GM23248 (cell line): Measurements from ENCODE around the gene AFAP1L1. TPM values are rescaled to one million over a fixed set of nuclear protein-coding genes. Genes with fewer than 3 reads are reported as not detected.

Source experiments
- DNase-seq: peaks from one replicate; pipeline ENCODE4 v3.0.0-alpha.2; 2015
- H2AFZ ChIP-seq: fragments of 200-600 bp; sonication (generic); 2 replicates; pipeline ENCODE4 v1.6.1; 2016; ENCODE audit warnings: antibody characterized with exemption
- H3F3A ChIP-seq: fragments of 200-600 bp; sonication (generic); 2 replicates; pipeline ENCODE4 v1.6.1; 2016; ENCODE audit warnings: mild to moderate bottlenecking, antibody characterized with exemption, mixed run types; ENCODE audit not compliant: insufficient read depth
- H3K27ac ChIP-seq: fragments of 200-600 bp; sonication (generic); 2 replicates; pipeline ENCODE4 v1.5.1; 2016; ENCODE audit warnings: mild to moderate bottlenecking
- H3K27me3 ChIP-seq: fragments of 200-600 bp; sonication (generic); replicated peaks from 2 replicates; pipeline ENCODE4 v1.6.1; 2016; ENCODE audit warnings: mild to moderate bottlenecking; ENCODE audit not compliant: insufficient read depth
- H3K36me3 ChIP-seq: fragments of 200-600 bp; sonication (generic); 2 replicates; pipeline ENCODE4 v1.6.1; 2016; ENCODE audit warnings: low read depth, mild to moderate bottlenecking
- H3K4me1 ChIP-seq: fragments of 200-600 bp; sonication (generic); 2 replicates; pipeline ENCODE4 v1.6.1; 2016; ENCODE audit warnings: mild to moderate bottlenecking; ENCODE audit not compliant: insufficient read depth
- H3K4me2 ChIP-seq: fragments of 200-600 bp; sonication (generic); one replicate; pipeline ENCODE4 v1.6.1; 2016; ENCODE audit warnings: mild to moderate bottlenecking; ENCODE audit not compliant: unreplicated experiment
- H3K4me3 ChIP-seq: fragments of 200-600 bp; sonication (generic); 2 replicates; pipeline ENCODE4 v1.5.1; 2016; ENCODE audit warnings: mild to moderate bottlenecking
- H3K79me2 ChIP-seq: fragments of 200-600 bp; sonication (generic); 2 replicates; pipeline ENCODE4 v1.6.1; 2016; ENCODE audit warnings: mild to moderate bottlenecking; ENCODE audit not compliant: insufficient read depth
- H3K9ac ChIP-seq: fragments of 200-600 bp; sonication (generic); 2 replicates; pipeline ENCODE4 v1.6.1; 2016; ENCODE audit warnings: mild to moderate bottlenecking
- H3K9me2 ChIP-seq: fragments of 200-600 bp; sonication (generic); 2 replicates; pipeline ENCODE4 v1.6.1; 2016; ENCODE audit warnings: mixed run types, mild to moderate bottlenecking, moderate library complexity; ENCODE audit not compliant: insufficient read depth
- H3K9me3 ChIP-seq: fragments of 200-600 bp; sonication (generic); one replicate; pipeline ENCODE4 v1.6.1; 2017; ENCODE audit warnings: low read depth
- H4K20me1 ChIP-seq: fragments of 200-600 bp; sonication (generic); 2 replicates; pipeline ENCODE4 v1.6.0; 2016; ENCODE audit not compliant: insufficient read depth
- EZH2 ChIP-seq: fragments of 200-600 bp; sonication (generic); IDR thresholded peaks from 2 replicates; pipeline ENCODE4 v1.6.1; 2018; ENCODE audit warnings: antibody characterized with exemption, mild to moderate bottlenecking; ENCODE audit not compliant: insufficient read depth, poor library complexity, severe bottlenecking
- EZH2phosphoT487 ChIP-seq: fragments of 200-600 bp; sonication (generic); IDR thresholded peaks from 2 replicates; pipeline ENCODE4 v1.6.1; 2018; ENCODE audit warnings: antibody characterized with exemption, moderate library complexity, mild to moderate bottlenecking, low read depth; ENCODE audit not compliant: insufficient read depth
- WGBS, 2 experiments: methylation state at CpG; one replicate each; pipeline ENCODE4 v1.1.6; 2015 to 2017; ENCODE audit warnings: low lambda C conversion rate in 2 of 2, low coverage in 1 of 2; ENCODE audit errors: missing lambda C conversion rate in 2 of 2; 5-methylcytosine and 5-hydroxymethylcytosine counted together
- in situ Hi-C: fragments of 300-500 bp; cut with MboI; formaldehyde crosslinking; loops from 2 replicates; pipeline ENCODE4 v1.15.0; 2020
- polyA plus RNA-seq: library from polyadenylated mRNA; unstranded; fragments of >200 nt; fragmentation: Nextera tagmentation; extraction: Ambion mirVana; gene quantifications from 2 replicates; pipeline ENCODE4 v1.2.1, GENCODE V29; 2016
- total RNA-seq: library from RNA; depleted of rRNA; stranded (reverse); fragments of >200 nt; shearing (Covaris generic); gene quantifications from 2 replicates; pipeline ENCODE4 v1.2.3, GENCODE V29; 2014

The AFAP1L1 gene
- total and polyA plus RNA-seq, 2 experiments from 2014 or later, result 0.76 to 1.3 TPM

DNA sequence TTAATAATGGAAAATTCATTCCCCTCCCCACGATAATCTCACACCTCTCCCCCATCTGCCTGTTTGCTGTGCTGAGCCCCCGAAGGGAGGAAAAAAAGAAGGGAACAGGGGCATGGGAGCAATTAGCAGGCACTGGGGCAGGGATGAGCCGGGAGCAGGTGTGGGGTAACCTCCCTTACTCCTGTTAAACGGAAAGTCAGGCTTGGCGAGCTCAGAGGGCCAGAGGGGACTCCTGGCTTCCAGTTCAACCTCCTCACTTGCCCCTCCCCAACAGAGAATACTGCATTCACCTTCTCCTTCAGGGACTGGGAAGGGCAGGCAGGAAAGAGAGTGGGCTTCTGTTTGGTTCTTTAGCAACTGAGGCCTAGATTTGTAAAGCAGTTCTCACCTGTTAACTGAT is 1.6 kb downstream of the AFAP1L1 start:
- Histone ChIP-seq H3K4me2 (no peak overlapping the region), H3K36me3 (no peaks in the 10 kb centered on the region), H3F3A (0 out of 2 replicates have a peak, but pooled peaks cover 7% of the 10 kb centered on the region), H3K9ac (no peak overlapping the region), H3K9me3 (no peaks in the 10 kb centered on the region), H2AFZ (no peak overlapping the region), H4K20me1 (no peaks in the 10 kb centered on the region), H3K4me3 (no peak overlapping the region), H3K4me1 (no peaks in the 10 kb centered on the region), H3K27me3 (no peaks in the 10 kb centered on the region), H3K9me2 (no peaks in the 10 kb centered on the region), H3K27ac (no peak overlapping the region), H3K79me2 (no peaks in the 10 kb centered on the region)
- TF ChIP-seq EZH2 (no peak), EZH2phosphoT487 (no peak)
- in situ Hi-C loops, result no loop called here
- DNase-seq, result no peak
- 81 to 90% methylated on average over 5 of the region's 5 CpGs for WGBS, 2 experiments

DNA sequence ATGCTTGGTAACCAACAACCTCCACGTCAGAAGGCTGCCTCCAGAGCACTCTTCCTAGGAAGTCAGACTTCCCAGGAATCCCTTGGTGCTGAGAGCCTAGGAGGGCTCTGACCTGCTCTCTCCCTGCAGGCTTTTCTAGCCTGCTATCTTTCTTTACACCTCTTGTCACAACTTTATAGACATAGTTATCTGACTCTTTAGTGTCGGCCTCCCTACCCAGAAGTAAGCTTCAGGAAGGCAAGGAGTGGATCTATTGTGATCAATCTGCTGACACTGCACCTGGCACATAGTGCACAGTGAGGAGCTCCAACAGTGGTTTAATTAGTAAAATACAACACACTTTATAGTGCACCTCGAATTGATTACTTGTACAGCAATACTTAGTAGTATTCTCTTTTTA is 2.3 kb downstream of the AFAP1L1 start:
- WGBS, 2 experiments, result 81 to 83% methylated on average over 3 of the region's 3 CpGs
- TF ChIP-seq EZH2phosphoT487 (no peak), EZH2 (no peak)
- H3K9me3 ChIP-seq, result no peaks in the 10 kb centered on the region
- no peaks in the 10 kb centered on the region for H3K27me3 ChIP-seq
- H3K4me2 ChIP-seq, result no peak overlapping the region
- no peak overlapping the region for H3K9ac ChIP-seq
- no peaks in the 10 kb centered on the region for H3K9me2 ChIP-seq
- H2AFZ ChIP-seq, result no peak overlapping the region
- no peaks in the 10 kb centered on the region for H3K79me2 ChIP-seq
- DNase-seq, result no peak
- H3K4me3 ChIP-seq, result no peak overlapping the region
- no peaks in the 10 kb centered on the region for H3K4me1 ChIP-seq
- in situ Hi-C loops, result no loop called here
- 0 out of 2 replicates have a peak, but pooled peaks cover 7% of the 10 kb centered on the region for H3F3A ChIP-seq
- no peak overlapping the region for H3K27ac ChIP-seq
- H4K20me1 ChIP-seq, result no peaks in the 10 kb centered on the region
- no peaks in the 10 kb centered on the region for H3K36me3 ChIP-seq

DNA sequence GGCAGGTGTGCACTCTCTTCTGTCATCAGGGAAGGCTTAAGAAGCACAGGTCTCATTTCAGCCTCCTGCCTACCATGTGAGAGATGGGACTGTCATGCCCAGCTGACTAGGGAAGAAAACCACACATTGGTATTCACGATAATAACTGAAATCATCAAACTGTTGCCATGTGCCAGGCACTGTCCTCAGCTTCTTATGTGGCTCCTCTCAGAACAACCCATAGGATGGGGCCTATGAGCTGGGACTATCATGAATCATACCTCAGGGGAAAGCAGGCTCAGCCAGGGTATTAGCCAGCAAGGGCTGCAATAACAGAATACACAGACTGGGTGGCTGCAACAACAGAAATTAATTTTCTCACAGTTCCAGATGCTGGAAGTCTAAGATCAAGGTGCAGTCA is 3.3 kb downstream of the AFAP1L1 start:
- no peaks in the 10 kb centered on the region for H4K20me1 ChIP-seq
- H3K9me2 ChIP-seq, result no peaks in the 10 kb centered on the region
- no peak overlapping the region for H3K4me2 ChIP-seq
- 30 to 53% methylated on average over 1 of the region's 1 CpG for WGBS, 2 experiments
- in situ Hi-C loops, result no loop called here
- no peak overlapping the region for H2AFZ ChIP-seq
- H3F3A ChIP-seq, result 0 out of 2 replicates have a peak, but pooled peaks cover 7% of the 10 kb centered on the region
- H3K4me1 ChIP-seq, result no peaks in the 10 kb centered on the region
- peak; percentile 75 for DNase-seq
- no peaks in the 10 kb centered on the region for H3K9me3 ChIP-seq
- no peak for TF ChIP-seq EZH2phosphoT487
- no peak for TF ChIP-seq EZH2
- H3K9ac ChIP-seq, result no peak overlapping the region
- no peak overlapping the region for H3K4me3 ChIP-seq
- H3K27me3 ChIP-seq, result no peaks in the 10 kb centered on the region
- no peaks in the 10 kb centered on the region for H3K36me3 ChIP-seq
- H3K27ac ChIP-seq, result no peak overlapping the region
- no peaks in the 10 kb centered on the region for H3K79me2 ChIP-seq

DNA sequence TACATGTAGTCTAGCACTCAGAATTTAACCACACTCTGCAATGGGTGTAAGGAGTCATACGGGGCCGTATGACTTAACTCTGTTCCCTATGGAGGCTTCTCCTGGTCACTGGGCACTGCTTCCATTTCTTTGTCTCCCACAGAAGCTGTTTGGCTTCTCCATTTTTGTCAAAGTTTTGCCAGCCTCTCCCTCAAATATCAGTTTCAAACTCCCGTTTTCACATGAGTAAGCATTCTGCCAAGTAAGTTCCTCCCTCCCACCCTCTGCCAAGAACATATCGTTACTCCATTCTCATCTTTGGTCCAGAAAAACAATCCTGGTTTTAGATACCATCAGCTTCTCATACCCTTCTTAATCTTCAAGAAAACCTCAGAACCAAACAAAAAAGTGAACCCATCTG is 6.1 kb downstream of the AFAP1L1 start:
- WGBS, 2 experiments, result 21 to 27% methylated on average over 4 of the region's 4 CpGs
- H3K4me1 ChIP-seq, result no peaks in the 10 kb centered on the region

More for the DNA sequence above, 6.1 kb downstream of the AFAP1L1 start:
- Histone ChIP-seq H3K9me2 (no peaks in the 10 kb centered on the region), H3K9ac (no peak overlapping the region), H2AFZ (no peak overlapping the region), H3K27ac (no peak overlapping the region), H3K36me3 (no peaks in the 10 kb centered on the region), H4K20me1 (no peaks in the 10 kb centered on the region), H3K79me2 (no peaks in the 10 kb centered on the region), H3K4me3 (no peak overlapping the region), H3K4me2 (no peak overlapping the region), H3K9me3 (no peaks in the 10 kb centered on the region), H3K27me3 (no peaks in the 10 kb centered on the region), H3F3A (no peaks in the 10 kb centered on the region)
- no peak for DNase-seq
- in situ Hi-C loops, result no loop called here
- TF ChIP-seq EZH2phosphoT487, result no peak
- no peak for TF ChIP-seq EZH2
